HepG2 (cell line): ENCODE data around the gene CDK3. TPM values are rescaled to one million over a fixed set of nuclear protein-coding genes. Genes with fewer than 3 reads are reported as not detected.

ENCODE experiments used
- ATF2 ChIP-seq: sonication (generic); formaldehyde crosslinking; IDR thresholded peaks from 2 replicates; pipeline ENCODE4 v1.4.0; 2020; ENCODE audit warnings: missing genetic modification reagents
- ATF7 ChIP-seq, 2 experiments: fragments of 450-650 bp in 1 of 2; sonication (generic) in 1 of 2; formaldehyde crosslinking in 1 of 2; IDR thresholded peaks; 2 replicates each; pipeline versions ENCODE4 v1.4.0 to v1.6.1; 2016 to 2020; ENCODE audit warnings: antibody characterized with exemption in 1 of 2, mild to moderate bottlenecking in 1 of 2, missing genetic modification reagents in 1 of 2
- E2F2 ChIP-seq: sonication (generic); formaldehyde crosslinking; IDR thresholded peaks from 2 replicates; pipeline ENCODE4 v1.4.0; 2020; ENCODE audit warnings: missing genetic modification reagents, borderline replicate concordance
- ERF ChIP-seq: IDR thresholded peaks from 2 replicates; pipeline ENCODE4 v1.6.1; 2018; ENCODE audit warnings: missing biosample characterization, missing genetic modification reagents
- FOXK1 ChIP-seq: sonication (generic); formaldehyde crosslinking; IDR thresholded peaks from 2 replicates; pipeline ENCODE4 v1.4.0; 2020; ENCODE audit warnings: low read depth, missing genetic modification reagents, borderline replicate concordance
- MIXL1 ChIP-seq: IDR thresholded peaks from 2 replicates; pipeline ENCODE4 v1.6.1; 2016
- NR2F2 ChIP-seq: IDR thresholded peaks from 2 replicates; pipeline ENCODE4 v1.6.1; 2012; ENCODE audit warnings: low read depth, inconsistent platforms, borderline replicate concordance
- PPARG ChIP-seq: conservative IDR thresholded peaks from 2 replicates; pipeline ENCODE4 v1.6.1; 2016; ENCODE audit warnings: missing biosample characterization, missing genetic modification reagents
- SMARCE1 ChIP-seq: fragments of 450-650 bp; IDR thresholded peaks from 2 replicates; pipeline ENCODE4 v1.6.1; 2017; ENCODE audit warnings: borderline replicate concordance
- SPEN ChIP-seq: sonication (generic); formaldehyde crosslinking; IDR thresholded peaks from 2 replicates; pipeline ENCODE4 v1.5.1; 2020; ENCODE audit warnings: low read depth, mild to moderate bottlenecking, missing genetic modification reagents
- ZBED4 ChIP-seq: sonication (generic); formaldehyde crosslinking; IDR thresholded peaks from 2 replicates; pipeline ENCODE4 v1.4.0; 2020; ENCODE audit warnings: missing genetic modification reagents, borderline replicate concordance
- ZFP91 ChIP-seq: sonication (generic); formaldehyde crosslinking; IDR thresholded peaks from 2 replicates; pipeline ENCODE4 v1.9.0; 2022; ENCODE audit warnings: missing genetic modification reagents, mild to moderate bottlenecking, borderline replicate concordance
- ZFY ChIP-seq: sonication (generic); formaldehyde crosslinking; IDR thresholded peaks from 2 replicates; pipeline ENCODE4 v1.4.0; 2020; ENCODE audit warnings: missing genetic modification reagents
- ZHX1 ChIP-seq: sonication (generic); formaldehyde crosslinking; IDR thresholded peaks from 2 replicates; pipeline ENCODE4 v1.8.1; 2022; ENCODE audit warnings: low read depth, mild to moderate bottlenecking, missing genetic modification reagents
- ZIK1 ChIP-seq: sonication (generic); formaldehyde crosslinking; IDR thresholded peaks from 2 replicates; pipeline ENCODE4 v1.5.0; 2020; ENCODE audit warnings: mild to moderate bottlenecking, low read depth, missing genetic modification reagents, borderline replicate concordance
- ZNF101 ChIP-seq: sonication (generic); formaldehyde crosslinking; IDR thresholded peaks from 2 replicates; pipeline ENCODE4 v1.4.0; 2020; ENCODE audit warnings: mild to moderate bottlenecking, low read depth, missing genetic modification reagents, borderline replicate concordance
- ZNF160 ChIP-seq: sonication (generic); formaldehyde crosslinking; IDR thresholded peaks from 2 replicates; pipeline ENCODE4 v1.8.0; 2022; ENCODE audit warnings: mild to moderate bottlenecking, inconsistent platforms, missing genetic modification reagents
- ZNF792 ChIP-seq: IDR thresholded peaks from 2 replicates; pipeline ENCODE4 v1.6.1; 2016
- polyA plus RNA-seq, 8 experiments: library from polyadenylated mRNA; depleted of rRNA in 3 of 8; stranded (reverse) in 7 of 8; unstranded in 1 of 8; fragments of >200 nt; fragmentation: Illumina TruSeq in 4 of 8; extraction: Trizol in 4 of 8; gene quantifications; 2 replicates each; pipeline versions ENCODE4 v1.2.1 to v1.2.3, GENCODE V29; 2011 to 2016; ENCODE audit warnings: low read depth in 4 of 8, missing spikeins in 1 of 8, mixed read lengths in 1 of 8; ENCODE audit not compliant: insufficient read depth in 1 of 8
- total RNA-seq, 5 experiments: library from RNA; depleted of rRNA; stranded (reverse); fragments of >200 nt; fragmentation: Illumina TruSeq; extraction: Trizol; gene quantifications; 2 replicates each; pipeline ENCODE4 v1.2.3, GENCODE V29; 2016; ENCODE audit warnings: low read depth in 1 of 5

CDK3 gene
- total and polyA plus RNA-seq, 2 of the 13 experiments (the other 11 are each of a cell fraction or from before 2014, with no cell fraction given), result 5.8 to 11.4 TPM

GRCh38 chr17:76027159-76027839, 26.6 kb downstream of the CDK3 start, which contains the start of gene EVPL (continued):
- TF ChIP-seq ATF2 (CRISPR knock-in tag) (no peak), NR2F2 (no peak; the same call in 1 of the 2 replicates), FOXK1 (no peak), ZFP91 (peak; percentile 83), MIXL1 (no peak), ZHX1 (CRISPR knock-in tag) (peak; percentile 82; the same call in 1 of the 2 replicates), ZNF160 (CRISPR knock-in tag) (no peak; the same call in 1 of the 2 replicates), ZNF792 (CRISPR knock-in tag) (peak; percentile 54; the same call in 1 of the 2 replicates), PPARG (CRISPR knock-in tag) (no peak; the same call in 1 of the 2 replicates), ZIK1 (CRISPR knock-in tag) (no peak), ERF (CRISPR knock-in tag) (no peak; the same call in 1 of the 2 replicates), ATF7 (IDR thresholded peaks at IDR 0.05) (no peak), ATF7 (CRISPR knock-in tag; IDR thresholded peaks at IDR 0.05) (peak; percentile 59; the same call in 1 of the 2 replicates), ZFY (peak; percentile 81), SPEN (CRISPR knock-in tag) (peak; percentile 83), SMARCE1 (no peak), ZNF101 (no peak), ZBED4 (CRISPR knock-in tag) (no peak), E2F2 (no peak)
